Adipose tissue (tissue), 3 donors: ENCODE data around the gene OR2T27. TPM values are rescaled to one million over a fixed set of nuclear protein-coding genes. Genes with fewer than 3 reads are reported as not detected.

ENCODE experiments used
- polyA plus RNA-seq, 3 donors: library from polyadenylated mRNA; stranded (reverse); fragments of 200-250 nt; gene quantifications; one replicate each; pipeline ENCODE4 v1.2.3, GENCODE V29; 2013
- donor health status: healthy with polysubstance abuse.
- donor health status: Bipolar disorder and iron deficiency.
- donor health status: healthy.

Gene OR2T27
- polyA plus RNA-seq, 3 donors = not detected

Other genes with a start within 250 kb of the OR2T27 start
- gene OR2T2, start 209.9 kb downstream of the OR2T27 start, polyA plus RNA-seq = not detected
- not detected for gene OR2T3, start 182.2 kb downstream of the OR2T27 start, polyA plus RNA-seq
- gene OR2T5, start 166.9 kb downstream of the OR2T27 start, polyA plus RNA-seq = not detected
- gene OR2G6, start 147.5 kb downstream of the OR2T27 start, polyA plus RNA-seq = not detected
- not detected for gene OR2T29, start 92.8 kb downstream of the OR2T27 start, polyA plus RNA-seq
- gene OR2T34, start 80.8 kb downstream of the OR2T27 start, polyA plus RNA-seq = not detected
- gene OR2T10, start 57.8 kb downstream of the OR2T27 start, polyA plus RNA-seq = not detected
- not detected for gene OR2T11, start 20.4 kb downstream of the OR2T27 start, polyA plus RNA-seq
- gene OR2T35, start 10.2 kb downstream of the OR2T27 start, polyA plus RNA-seq = not detected
- not detected for gene OR14I1, start 47.2 kb upstream of the OR2T27 start, polyA plus RNA-seq
- gene LYPD8, start 100.2 kb upstream of the OR2T27 start, polyA plus RNA-seq = under 1 TPM in 1 of 3 donors, not detected in 2; 0.22 TPM
- gene SH3BP5L, start 170.4 kb upstream of the OR2T27 start, polyA plus RNA-seq = 10 to 100 TPM in 2 of 3 donors, 1 to 10 TPM in 1; 6.8 to 16.1 (median 12.4) TPM
- gene ZNF672, start 182.7 kb upstream of the OR2T27 start, polyA plus RNA-seq = 10 to 100 TPM in 2 of 3 donors, 1 to 10 TPM in 1; 9.2 to 18.3 (median 12.7) TPM
- gene ZNF692, start 203.6 kb upstream of the OR2T27 start, polyA plus RNA-seq = 10 to 100 TPM; 18.3 to 30.4 (median 25.3) TPM